OCI-LY1 (cell line): ENCODE measurements around the gene CCL3.

Experiments used
- H2AFZ ChIP-seq: fragments of 200-600 bp; sonication (generic), shearing (Covaris generic); 2 replicates; pipeline ENCODE4 v1.6.0; 2014; ENCODE audit warnings: antibody characterized with exemption, mild to moderate bottlenecking, low read length
- H3F3A ChIP-seq: fragments of 200-600 bp; sonication (generic), shearing (Covaris generic); 2 replicates; pipeline ENCODE4 v1.6.0; 2014; ENCODE audit warnings: mild to moderate bottlenecking, antibody characterized with exemption, low read length, moderate library complexity; ENCODE audit not compliant: insufficient read depth
- H3K27ac ChIP-seq: fragments of 200-600 bp; sonication (generic); 2 replicates; pipeline ENCODE4 v1.5.1; 2014; ENCODE audit warnings: low read length, mixed run types, mild to moderate bottlenecking, low read depth; ENCODE audit not compliant: poor library complexity, severe bottlenecking
- H3K27me3 ChIP-seq: fragments of 200-600 bp; sonication (generic); 2 replicates; pipeline ENCODE4 v1.6.0; 2014; ENCODE audit warnings: antibody characterized with exemption, mild to moderate bottlenecking, low read length, moderate library complexity; ENCODE audit not compliant: insufficient read depth
- H3K36me3 ChIP-seq: fragments of 200-600 bp; sonication (generic); 2 replicates; pipeline ENCODE4 v1.6.1; 2014; ENCODE audit warnings: mild to moderate bottlenecking, antibody characterized with exemption, low read length, moderate library complexity, mixed read lengths; ENCODE audit not compliant: insufficient read depth
- H3K4me1 ChIP-seq: fragments of 200-600 bp; sonication (generic); 2 replicates; pipeline ENCODE4 v1.5.1; 2014; ENCODE audit warnings: mild to moderate bottlenecking, low read length, moderate library complexity; ENCODE audit not compliant: insufficient read depth, severe bottlenecking
- H3K4me2 ChIP-seq: fragments of 200-600 bp; sonication (generic), shearing (Covaris generic); 2 replicates; pipeline ENCODE4 v1.6.1; 2014; ENCODE audit warnings: low read length
- H3K4me3 ChIP-seq: fragments of 200-600 bp; sonication (generic); 2 replicates; pipeline ENCODE4 v1.5.1; 2014; ENCODE audit warnings: low read length, low read depth, mild to moderate bottlenecking, mixed read lengths; ENCODE audit not compliant: poor library complexity, severe bottlenecking
- H3K79me2 ChIP-seq: fragments of 200-600 bp; shearing (Covaris generic); 2 replicates; pipeline ENCODE4 v1.6.1; 2016; ENCODE audit warnings: mixed run types, low read length, mixed read lengths; ENCODE audit not compliant: insufficient read depth
- H3K9ac ChIP-seq: fragments of 200-600 bp; sonication (generic), shearing (Covaris generic); 2 replicates; pipeline ENCODE4 v1.6.1; 2014; ENCODE audit warnings: mild to moderate bottlenecking, low read length, mixed read lengths
- H3K9me2 ChIP-seq: fragments of 200-600 bp; sonication (generic), shearing (Covaris generic); 2 replicates; pipeline ENCODE4 v1.6.1; 2014; ENCODE audit warnings: low read depth, mild to moderate bottlenecking, low read length, mixed read lengths
- H3K9me3 ChIP-seq: fragments of 200-600 bp; shearing (Covaris generic); 2 replicates; pipeline ENCODE4 v1.6.1; 2014; ENCODE audit warnings: low read length, mixed read lengths
- H4K20me1 ChIP-seq: fragments of 200-600 bp; sonication (generic), shearing (Covaris generic); 2 replicates; pipeline ENCODE4 v1.6.0; 2016; ENCODE audit warnings: mild to moderate bottlenecking, low read length; ENCODE audit not compliant: insufficient read depth
- EZH2 ChIP-seq: fragments of 200-600 bp; sonication (generic), shearing (Covaris generic); IDR thresholded peaks from 2 replicates; pipeline ENCODE4 v1.8.0; 2017; ENCODE audit warnings: borderline replicate concordance, mixed run types, mild to moderate bottlenecking, antibody characterized with exemption, low read length, moderate library complexity, mixed read lengths
- TF ChIP-seq, protein P1 (sequence below): fragments of 200-600 bp; sonication (generic), shearing (Covaris generic); IDR thresholded peaks from 2 replicates; pipeline ENCODE4 v1.5.1; 2017; ENCODE audit warnings: mild to moderate bottlenecking, antibody characterized with exemption, low read length, moderate library complexity, mixed read lengths

CCL3 gene

DNA sequence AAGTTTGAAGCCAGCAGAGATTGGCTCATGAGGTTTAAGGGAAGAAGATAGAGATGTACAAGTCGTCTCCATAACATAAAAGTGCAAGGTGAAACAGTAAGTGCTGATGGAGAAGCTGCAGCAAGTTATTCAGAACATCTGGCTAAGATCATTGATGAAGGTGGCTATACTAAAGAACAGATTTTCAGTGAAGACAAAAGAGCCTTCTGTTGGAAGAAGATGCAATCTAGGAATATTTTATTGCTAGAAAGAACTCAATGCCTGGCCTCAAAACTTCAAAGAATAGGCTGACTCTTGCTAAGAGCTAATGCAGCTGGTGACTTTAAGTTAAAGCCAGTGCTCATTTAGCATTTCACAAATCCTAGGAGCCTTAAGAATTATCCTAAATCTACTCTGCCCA is 39.7 kb upstream of the CCL3 start:
- no peaks in the 10 kb centered on the region for H3K79me2 ChIP-seq
- no peaks in the 10 kb centered on the region for H3K36me3 ChIP-seq
- H3F3A ChIP-seq = no peaks in the 10 kb centered on the region
- no peak overlapping the region for H3K4me3 ChIP-seq
- TF ChIP-seq EZH2 = no peak
- TF ChIP-seq, protein P1, sequence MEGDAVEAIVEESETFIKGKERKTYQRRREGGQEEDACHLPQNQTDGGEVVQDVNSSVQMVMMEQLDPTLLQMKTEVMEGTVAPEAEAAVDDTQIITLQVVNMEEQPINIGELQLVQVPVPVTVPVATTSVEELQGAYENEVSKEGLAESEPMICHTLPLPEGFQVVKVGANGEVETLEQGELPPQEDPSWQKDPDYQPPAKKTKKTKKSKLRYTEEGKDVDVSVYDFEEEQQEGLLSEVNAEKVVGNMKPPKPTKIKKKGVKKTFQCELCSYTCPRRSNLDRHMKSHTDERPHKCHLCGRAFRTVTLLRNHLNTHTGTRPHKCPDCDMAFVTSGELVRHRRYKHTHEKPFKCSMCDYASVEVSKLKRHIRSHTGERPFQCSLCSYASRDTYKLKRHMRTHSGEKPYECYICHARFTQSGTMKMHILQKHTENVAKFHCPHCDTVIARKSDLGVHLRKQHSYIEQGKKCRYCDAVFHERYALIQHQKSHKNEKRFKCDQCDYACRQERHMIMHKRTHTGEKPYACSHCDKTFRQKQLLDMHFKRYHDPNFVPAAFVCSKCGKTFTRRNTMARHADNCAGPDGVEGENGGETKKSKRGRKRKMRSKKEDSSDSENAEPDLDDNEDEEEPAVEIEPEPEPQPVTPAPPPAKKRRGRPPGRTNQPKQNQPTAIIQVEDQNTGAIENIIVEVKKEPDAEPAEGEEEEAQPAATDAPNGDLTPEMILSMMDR = no peak
- H3K9me3 ChIP-seq = peaks cover 9% of the 10 kb centered on the region; the same call in 1 of the 2 replicates
- no peak overlapping the region for H3K9ac ChIP-seq
- H3K4me2 ChIP-seq = no peak overlapping the region
- H3K4me1 ChIP-seq = peaks cover 4% of the 10 kb centered on the region
- H4K20me1 ChIP-seq = no peaks in the 10 kb centered on the region
- H3K27me3 ChIP-seq = no peaks in the 10 kb centered on the region
- no peaks in the 10 kb centered on the region for H3K9me2 ChIP-seq
- no peak overlapping the region for H2AFZ ChIP-seq
- H3K27ac ChIP-seq = no peak overlapping the region

DNA sequence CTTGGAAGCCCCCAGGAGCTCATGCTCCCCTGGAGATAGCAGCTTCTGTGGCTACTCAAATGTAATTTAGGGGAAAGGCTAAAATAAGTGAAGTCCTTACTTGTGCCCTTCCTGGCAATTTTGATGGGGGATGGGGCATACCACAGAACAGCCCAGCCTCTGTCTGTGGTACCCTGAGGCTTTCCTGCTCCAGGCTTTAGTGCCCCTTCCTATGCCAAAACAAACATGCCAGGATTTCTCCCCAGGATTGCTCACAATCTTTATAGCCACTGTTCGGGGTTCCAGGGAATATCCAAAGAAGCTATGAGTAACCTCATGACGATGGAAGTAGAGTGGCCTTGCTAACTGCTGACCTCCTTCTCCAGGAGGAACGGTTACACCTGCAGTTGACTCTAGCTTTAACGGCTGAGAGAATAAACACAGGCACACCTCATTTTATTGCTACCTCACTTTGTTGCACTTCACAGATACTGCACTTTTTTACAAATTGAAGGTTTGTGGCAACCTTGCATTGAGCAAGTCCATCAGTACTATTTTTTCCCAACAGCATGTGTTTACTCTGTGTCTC is 38.6 kb upstream of the CCL3 start:
- H3K36me3 ChIP-seq = no peaks in the 10 kb centered on the region
- no peak overlapping the region for H3K9ac ChIP-seq
- H3K9me3 ChIP-seq = peaks cover 9% of the 10 kb centered on the region; the same call in 1 of the 2 replicates
- H3K79me2 ChIP-seq = no peaks in the 10 kb centered on the region
- no peak for TF ChIP-seq EZH2
- TF ChIP-seq, protein P1 = no peak
- H2AFZ ChIP-seq = no peak overlapping the region
- H4K20me1 ChIP-seq = no peaks in the 10 kb centered on the region
- peaks cover 4% of the 10 kb centered on the region for H3K4me1 ChIP-seq
- H3K27ac ChIP-seq = no peak overlapping the region
- no peak overlapping the region for H3K4me2 ChIP-seq
- H3F3A ChIP-seq = no peaks in the 10 kb centered on the region
- no peaks in the 10 kb centered on the region for H3K27me3 ChIP-seq
- no peak overlapping the region for H3K4me3 ChIP-seq
- no peaks in the 10 kb centered on the region for H3K9me2 ChIP-seq

DNA sequence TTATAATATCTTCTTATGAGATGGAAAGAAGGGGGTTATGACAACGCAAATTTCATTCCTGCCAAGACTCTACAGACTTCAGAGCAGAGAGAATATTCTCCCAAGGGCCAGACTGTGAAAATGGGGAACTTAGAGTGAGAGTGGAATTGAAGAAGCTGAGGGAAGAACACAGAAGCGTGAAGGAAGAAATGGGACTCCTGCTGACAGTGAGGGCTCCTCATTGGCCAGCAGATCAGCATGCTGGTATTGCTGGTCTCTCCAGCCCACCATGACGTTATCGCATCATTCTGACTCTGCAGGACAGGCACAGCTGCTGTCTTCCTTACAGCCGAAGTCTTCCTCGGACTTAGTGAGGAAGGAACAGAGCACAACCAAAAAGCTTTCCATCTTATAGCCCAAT is 38.0 kb upstream of the CCL3 start:
- no peaks in the 10 kb centered on the region for H3K36me3 ChIP-seq
- H3K27ac ChIP-seq = no peak overlapping the region
- no peak overlapping the region for H2AFZ ChIP-seq
- H3K27me3 ChIP-seq = no peaks in the 10 kb centered on the region
- H3K9me2 ChIP-seq = no peaks in the 10 kb centered on the region
- no peak overlapping the region for H3K4me2 ChIP-seq
- no peaks in the 10 kb centered on the region for H3K79me2 ChIP-seq
- peaks cover 9% of the 10 kb centered on the region; the same call in 1 of the 2 replicates for H3K9me3 ChIP-seq
- no peaks in the 10 kb centered on the region for H4K20me1 ChIP-seq
- no peak overlapping the region for H3K9ac ChIP-seq
- no peaks in the 10 kb centered on the region for H3F3A ChIP-seq
- TF ChIP-seq, protein P1 = no peak
- TF ChIP-seq EZH2 = no peak
- peaks cover 4% of the 10 kb centered on the region for H3K4me1 ChIP-seq
- H3K4me3 ChIP-seq = no peak overlapping the region
